Esophagus muscularis mucosa (tissue), 4 donors: ENCODE data around the gene DNAI7. TPM values are rescaled to one million over a fixed set of nuclear protein-coding genes. Genes with fewer than 3 reads are reported as not detected.

Source experiments
- DNase-seq: peaks from one replicate; pipeline ENCODE4 v3.0.0-alpha.2; 2017; ENCODE audit errors: extremely low spot score
- H3K27ac ChIP-seq, 4 donors: fragments of 200-600 bp; sonication (generic); replicated peaks in 1 of 4; 1 replicate in 3 of 4; 2 replicates in 1 of 4; pipeline ENCODE4 v1.5.1; 2016 to 2019; ENCODE audit warnings: mild to moderate bottlenecking in 1 of 4
- H3K27me3 ChIP-seq, 4 donors: fragments of 200-600 bp; sonication (generic); one replicate each; pipeline versions ENCODE4 v1.5.1 to v1.6.0; 2016 to 2019
- H3K36me3 ChIP-seq, 4 donors: fragments of 200-600 bp; sonication (generic); one replicate each; pipeline ENCODE4 v1.5.1; 2016 to 2019
- H3K4me1 ChIP-seq, 4 donors: fragments of 200-600 bp; sonication (generic); one replicate each; pipeline ENCODE4 v1.5.1; 2016 to 2019
- H3K4me3 ChIP-seq, 4 donors: fragments of 200-600 bp; sonication (generic); 1 replicate in 2 of 4; 2 replicates in 2 of 4; pipeline ENCODE4 v1.5.1; 2016 to 2019; ENCODE audit warnings: mild to moderate bottlenecking in 4 of 4, moderate library complexity in 1 of 4
- H3K9me3 ChIP-seq, 4 donors: fragments of 200-600 bp; sonication (generic); 1 replicate in 3 of 4; 2 replicates in 1 of 4; pipeline ENCODE4 v1.5.1; 2016 to 2019
- EP300 ChIP-seq: sonication (generic); formaldehyde crosslinking; IDR thresholded peaks from one replicate; pipeline ENCODE4 v1.6.1; 2017; ENCODE audit warnings: antibody characterized with exemption
- POLR2A ChIP-seq: fragments of 450-650 bp; IDR thresholded peaks from one replicate; pipeline ENCODE4 v1.6.1; 2017; ENCODE audit warnings: antibody characterized with exemption, moderate library complexity, mild to moderate bottlenecking, low read depth
- POLR2AphosphoS5 ChIP-seq, 2 donors: sonication (generic); formaldehyde crosslinking; IDR thresholded peaks; one replicate each; pipeline ENCODE4 v1.6.1; 2017; ENCODE audit warnings: antibody characterized with exemption in 2 of 2
- WGBS: methylation state at CpG from one replicate; pipeline ENCODE4 v1.1.5; 2018; 5-methylcytosine and 5-hydroxymethylcytosine counted together
- intact Hi-C: fragments of 100-400 bp; cut with DNase I; formaldehyde crosslinking; loops from one replicate; pipeline ENCODE4 v1.15.1; 2023
- total RNA-seq, 4 donors: library from RNA; depleted of rRNA; stranded (reverse); fragments of >200 nt; gene quantifications; one replicate each; pipeline versions ENCODE4 v1.1.0 to v1.2.1, GENCODE V29; 2016
- TF ChIP-seq, protein P1 (sequence below), 3 experiments: fragments of 200-600 bp in 2 of 3; fragments of 450-650 bp in 1 of 3; sonication (generic) in 2 of 3; IDR thresholded peaks; one replicate each; pipeline ENCODE4 v1.5.1; 2017 to 2019; ENCODE audit warnings: antibody characterized with exemption in 3 of 3, mild to moderate bottlenecking in 2 of 3, moderate library complexity in 1 of 3

Gene DNAI7
- total RNA-seq, 4 donors from 2014 or later, result 0.26 to 1.3 (median 0.40) TPM; not detected in 1

DNA sequence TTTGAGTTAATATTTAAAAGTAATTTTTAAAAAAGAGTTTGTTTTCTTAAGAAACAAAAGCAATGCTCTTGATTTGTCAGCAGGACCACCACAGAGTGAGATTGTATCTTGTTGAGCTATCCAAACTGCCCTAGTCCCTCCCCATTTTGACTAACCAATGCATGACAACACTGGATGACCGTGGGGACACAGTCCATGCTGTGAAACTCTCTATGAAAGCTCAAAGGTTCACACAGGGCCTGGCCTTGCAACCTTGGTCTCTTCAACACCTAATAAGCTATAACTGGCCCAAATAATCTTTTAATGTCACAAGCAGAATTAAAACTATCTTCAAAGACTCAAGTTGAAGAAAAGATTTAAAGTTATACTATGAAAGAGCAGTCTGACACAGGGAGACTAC lies 13.6 kb upstream of the DNAI7 start:
- DNase-seq, result no peak
- intact Hi-C loops, result no loop called here
- Histone ChIP-seq H3K36me3 (peaks cover 0 to 58% (median 14%) of the 10 kb centered on the region in 4 donors), H3K9me3 (no peaks in the 10 kb centered on the region), H3K27ac (peak overlapping the region in 1 of 4 donors; percentile 1), H3K27me3 (no peaks in the 10 kb centered on the region), H3K4me3 (no peak overlapping the region), H3K4me1 (peaks cover 0 to 10% (median 8%) of the 10 kb centered on the region in 4 donors)
- TF ChIP-seq POLR2A, result no peak
- TF ChIP-seq, protein P1, sequence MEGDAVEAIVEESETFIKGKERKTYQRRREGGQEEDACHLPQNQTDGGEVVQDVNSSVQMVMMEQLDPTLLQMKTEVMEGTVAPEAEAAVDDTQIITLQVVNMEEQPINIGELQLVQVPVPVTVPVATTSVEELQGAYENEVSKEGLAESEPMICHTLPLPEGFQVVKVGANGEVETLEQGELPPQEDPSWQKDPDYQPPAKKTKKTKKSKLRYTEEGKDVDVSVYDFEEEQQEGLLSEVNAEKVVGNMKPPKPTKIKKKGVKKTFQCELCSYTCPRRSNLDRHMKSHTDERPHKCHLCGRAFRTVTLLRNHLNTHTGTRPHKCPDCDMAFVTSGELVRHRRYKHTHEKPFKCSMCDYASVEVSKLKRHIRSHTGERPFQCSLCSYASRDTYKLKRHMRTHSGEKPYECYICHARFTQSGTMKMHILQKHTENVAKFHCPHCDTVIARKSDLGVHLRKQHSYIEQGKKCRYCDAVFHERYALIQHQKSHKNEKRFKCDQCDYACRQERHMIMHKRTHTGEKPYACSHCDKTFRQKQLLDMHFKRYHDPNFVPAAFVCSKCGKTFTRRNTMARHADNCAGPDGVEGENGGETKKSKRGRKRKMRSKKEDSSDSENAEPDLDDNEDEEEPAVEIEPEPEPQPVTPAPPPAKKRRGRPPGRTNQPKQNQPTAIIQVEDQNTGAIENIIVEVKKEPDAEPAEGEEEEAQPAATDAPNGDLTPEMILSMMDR (IDR thresholded peaks at IDR 0.05), result no peak
- no peak for TF ChIP-seq EP300
- TF ChIP-seq POLR2AphosphoS5 (IDR thresholded peaks at IDR 0.05), result no peak
- WGBS, result 87% methylated on average over 1 of the region's 1 CpG

DNA sequence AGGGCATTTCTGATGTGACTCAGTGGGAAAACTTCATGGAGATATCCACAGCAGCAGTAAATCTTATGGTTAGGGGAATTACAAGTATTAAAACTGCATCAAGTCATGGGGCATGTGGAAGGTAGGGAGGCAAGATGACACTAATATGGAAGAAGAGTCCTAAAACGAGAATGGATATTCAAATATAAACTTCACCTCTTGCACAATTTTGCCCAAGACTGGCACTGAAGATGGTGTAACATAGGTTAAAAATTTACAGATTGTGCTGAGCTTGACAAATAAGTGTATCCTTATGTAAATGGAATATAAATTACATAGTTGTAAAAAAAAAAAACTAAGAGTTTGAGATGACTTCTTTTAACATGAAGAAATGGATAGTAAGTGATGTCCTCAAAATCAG lies 12.9 kb upstream of the DNAI7 start:
- DNase-seq, result no peak
- TF ChIP-seq, protein P1 (IDR thresholded peaks at IDR 0.05), result no peak
- TF ChIP-seq EP300, result no peak
- TF ChIP-seq POLR2AphosphoS5 (IDR thresholded peaks at IDR 0.05), result no peak
- no peak for TF ChIP-seq POLR2A
- WGBS, result 78% methylated on average over 1 of the region's 1 CpG
- Histone ChIP-seq H3K36me3 (peaks cover 0 to 62% (median 14%) of the 10 kb centered on the region in 4 donors), H3K27me3 (no peaks in the 10 kb centered on the region), H3K4me3 (no peak overlapping the region), H3K27ac (no peak overlapping the region), H3K9me3 (no peaks in the 10 kb centered on the region), H3K4me1 (peaks cover 0 to 10% (median 8%) of the 10 kb centered on the region in 4 donors)
- intact Hi-C loops, result no loop called here

DNA sequence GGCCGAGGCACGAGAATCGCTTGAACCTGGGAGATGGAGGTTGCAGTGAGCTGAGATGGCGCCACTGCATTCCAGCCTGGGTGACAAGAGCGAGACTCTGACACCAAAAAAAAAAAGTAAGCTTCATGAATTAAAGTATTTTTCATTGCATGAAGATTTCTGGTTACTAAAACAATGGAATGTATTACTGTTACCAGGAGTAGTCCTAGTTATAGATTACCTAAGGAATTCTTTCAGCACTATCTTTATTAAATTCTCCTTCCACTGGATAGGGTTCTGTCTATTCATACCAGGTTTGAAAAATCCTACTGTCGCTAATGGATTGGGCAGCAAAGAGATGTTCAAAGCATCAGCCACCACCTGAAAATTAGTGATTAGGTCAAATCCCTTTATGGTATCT lies 12.5 kb upstream of the DNAI7 start:
- 96% methylated on average over 6 of the region's 6 CpGs for WGBS

DNA sequence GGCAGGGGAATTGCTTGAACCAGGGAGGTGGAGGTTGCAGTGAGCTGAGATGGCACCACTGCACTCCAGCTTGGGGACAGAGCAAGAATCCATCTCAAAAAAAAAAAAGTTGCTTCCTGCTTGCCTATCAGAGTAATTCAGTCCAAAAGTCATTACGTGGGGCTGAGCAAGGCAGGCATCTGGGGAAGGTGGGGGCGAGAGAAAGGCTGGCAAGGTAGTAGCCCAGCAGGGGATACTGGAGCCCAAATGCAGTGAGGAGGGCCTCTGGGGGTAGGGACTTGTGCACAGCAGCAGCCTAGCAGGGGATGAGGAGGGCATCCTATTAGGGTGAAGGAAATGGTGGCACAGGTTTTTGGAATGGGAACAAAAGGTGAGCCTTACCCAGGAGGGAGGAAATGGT lies 7.2 kb upstream of the DNAI7 start:
- WGBS, result 91% methylated on average over 2 of the region's 2 CpGs
- H3K27ac ChIP-seq, result no peak overlapping the region
- no peak overlapping the region for H3K4me3 ChIP-seq
- no peak for DNase-seq
- TF ChIP-seq POLR2AphosphoS5 (IDR thresholded peaks at IDR 0.05) (no peak), POLR2A (no peak), EP300 (no peak)
- TF ChIP-seq, protein P1 (IDR thresholded peaks at IDR 0.05), result no peak
- intact Hi-C loops, result no loop called here
- H3K36me3 ChIP-seq, result peaks cover 0 to 34% (median 4%) of the 10 kb centered on the region in 4 donors
- no peaks in the 10 kb centered on the region for H3K9me3 ChIP-seq
- no peaks in the 10 kb centered on the region for H3K27me3 ChIP-seq
- peaks cover 0 to 10% (median 5%) of the 10 kb centered on the region in 4 donors for H3K4me1 ChIP-seq

More for the DNA sequence above, 12.5 kb upstream of the DNAI7 start:
- peaks cover 0 to 10% (median 8%) of the 10 kb centered on the region in 4 donors for H3K4me1 ChIP-seq
- H3K4me3 ChIP-seq, result no peak overlapping the region
- no peaks in the 10 kb centered on the region for H3K27me3 ChIP-seq
- no peaks in the 10 kb centered on the region for H3K9me3 ChIP-seq
- peaks cover 0 to 63% (median 14%) of the 10 kb centered on the region in 4 donors for H3K36me3 ChIP-seq
- TF ChIP-seq, protein P1 (IDR thresholded peaks at IDR 0.05), result no peak
- no peak for TF ChIP-seq POLR2A
- H3K27ac ChIP-seq, result no peak overlapping the region
- no peak for DNase-seq
- intact Hi-C loops, result no loop called here

DNA sequence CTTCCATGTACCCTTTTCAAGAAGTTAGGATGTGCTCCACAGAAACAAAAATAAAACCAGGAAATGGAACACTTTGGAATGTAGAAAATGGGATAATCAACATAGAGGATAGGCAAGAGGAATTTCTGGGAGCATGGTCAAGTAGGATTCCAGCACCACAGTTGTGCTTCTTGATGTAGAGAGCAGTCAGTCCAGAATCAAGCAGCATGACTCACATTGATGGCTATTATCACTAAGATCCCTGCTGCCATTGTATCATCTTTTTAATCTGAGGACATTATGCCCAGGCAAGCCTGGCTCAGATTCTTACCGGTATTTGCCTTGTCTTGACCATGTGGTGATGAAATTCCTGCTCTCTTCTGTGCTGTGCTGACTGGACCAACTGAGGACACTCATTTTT lies 5.7 kb upstream of the DNAI7 start:
- Histone ChIP-seq H3K27me3 (no peaks in the 10 kb centered on the region), H3K9me3 (no peaks in the 10 kb centered on the region), H3K36me3 (peaks cover 0 to 24% (median 3%) of the 10 kb centered on the region in 4 donors), H3K4me3 (no peak overlapping the region), H3K27ac (peak overlapping the region in 1 of 4 donors; percentile 5), H3K4me1 (peaks cover 8 to 22% (median 14%) of the 10 kb centered on the region in 4 donors)
- TF ChIP-seq, protein P1 (IDR thresholded peaks at IDR 0.05), result no peak
- TF ChIP-seq POLR2AphosphoS5 (IDR thresholded peaks at IDR 0.05), result no peak
- TF ChIP-seq EP300, result no peak
- no peak for TF ChIP-seq POLR2A
- 100% methylated on average over 1 of the region's 1 CpG for WGBS
- intact Hi-C loops, result no loop called here
- DNase-seq, result no peak
